Measurements from ENCODE around the gene OTUD6A. TPM values are rescaled to one million over a fixed set of nuclear protein-coding genes. Genes with fewer than 3 reads are reported as not detected.

The OTUD6A gene
- not detected for total RNA-seq

GRCh38 chrX:70062076-70062475, at the start of gene OTUD6A:
Gene OTUD6A, plus strand, starts transcription at chrX:70062457. Its CDS starts 68 bp downstream, at chrX:70062525.

DNA sequence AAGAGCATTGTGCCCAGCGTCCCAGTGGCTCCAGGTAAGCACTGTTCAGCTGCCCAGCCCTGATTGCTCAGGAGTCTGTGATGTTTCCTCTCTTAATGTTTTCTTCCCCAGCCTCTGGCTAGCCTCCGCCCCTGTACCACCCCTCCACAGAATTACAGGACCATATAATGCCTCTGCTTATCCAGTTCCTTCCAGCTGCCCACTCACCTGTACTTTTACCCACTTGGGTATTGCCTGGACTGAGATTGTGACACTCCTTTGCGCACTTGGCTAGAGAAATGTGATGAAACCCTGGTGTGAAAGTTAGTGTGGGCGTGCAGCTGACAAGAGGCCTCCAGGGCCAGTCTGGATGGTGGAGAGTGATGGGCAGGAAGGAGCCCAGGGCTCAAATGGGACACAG, 12.3 kb upstream of the OTUD6A start, which contains the start of gene AWAT2:
Gene AWAT2 (minus strand): TSS at position 14 of the 400 bp plus-strand sequence. CDS start 6 bp downstream, at position 8.

Small RNAs within 50 kb of the gene (small RNA-seq; reads per million reads assigned to genes)
- gene MIR676, result 2.1 reads per million, percentile 87 among the genes with 10 or more reads in this experiment

Other genes with a start within 250 kb of the OTUD6A start
- gene AWAT2, start 12.5 kb upstream of the OTUD6A start, total RNA-seq, result not detected
- 90.2 TPM for gene IGBP1, start 71.0 kb downstream of the OTUD6A start, total RNA-seq
- gene DGAT2L6, start 115.0 kb downstream of the OTUD6A start, total RNA-seq, result not detected
- not detected for gene AWAT1, start 172.2 kb downstream of the OTUD6A start, total RNA-seq
- gene P2RY4, start 197.7 kb downstream of the OTUD6A start, total RNA-seq, result not detected
- gene ARR3, start 205.9 kb downstream of the OTUD6A start, total RNA-seq, result not detected
- gene RAB41, start 219.7 kb downstream of the OTUD6A start, total RNA-seq, result not detected
- gene PDZD11, start 227.5 kb downstream of the OTUD6A start, total RNA-seq, result 45.4 TPM
- gene KIF4A, start 227.6 kb downstream of the OTUD6A start, total RNA-seq, result 5.8 TPM